NCI-H2081 (cell line): Measurements from ENCODE around the gene GULP1.
"Not testable (repeated sequence)": the region's sequence is repeated elsewhere in the genome, so short reads cannot be mapped to it uniquely, and the experiment has no call there.

ENCODE experiments used
- DNase-seq, 2 experiments: peaks; one replicate each; lab custom pipeline; 2025; lab: John Stamatoyannopoulos, UW

Gene GULP1

GRCh38 chr2:188291617-188292347, at the start of gene GULP1:
Gene GULP1 (plus strand): TSS chr2:188291874. CDS start chr2:188477703, 185,829 bp downstream.
- peak; percentile 69 to 76 for DNase-seq

- DNase-seq: no peak
These were observed 48.3 kb upstream of the GULP1 start for GRCh38 chr2:188243381-188243780.

GRCh38 chr2:188244383-188244782, 47.3 kb upstream of the GULP1 start:
- no peak for DNase-seq

- DNase-seq: no peak
These were observed 46.4 kb upstream of the GULP1 start for GRCh38 chr2:188245230-188245629.

GRCh38 chr2:188248513-188248912, 43.2 kb upstream of the GULP1 start:
- no peak for DNase-seq

GRCh38 chr2:188251034-188251433, 40.6 kb upstream of the GULP1 start:
- DNase-seq: no peak

GRCh38 chr2:188256420-188256819, 35.3 kb upstream of the GULP1 start:
- DNase-seq: no peak

GRCh38 chr2:188265315-188265714, 26.4 kb upstream of the GULP1 start:
- DNase-seq: no peak

GRCh38 chr2:188267776-188268175, 23.9 kb upstream of the GULP1 start:
- DNase-seq: no peak

- no peak for DNase-seq
These were observed 22.7 kb upstream of the GULP1 start for GRCh38 chr2:188269004-188269403.

GRCh38 chr2:188272121-188272520, 19.6 kb upstream of the GULP1 start:
- DNase-seq: no peak

GRCh38 chr2:188274274-188274673, 17.4 kb upstream of the GULP1 start:
- no peak for DNase-seq

- DNase-seq: no peak
These were observed 15.4 kb upstream of the GULP1 start for GRCh38 chr2:188276255-188276654.

- no peak for DNase-seq
These were observed 13.9 kb upstream of the GULP1 start for GRCh38 chr2:188277786-188278185.

GRCh38 chr2:188278388-188279092, 13.1 kb upstream of the GULP1 start:
- DNase-seq: no peak

GRCh38 chr2:188279093-188279445, 12.6 kb upstream of the GULP1 start:
- DNase-seq: peak in 1 of 2 experiments; percentile 19

GRCh38 chr2:188280811-188281222, 10.9 kb upstream of the GULP1 start:
- DNase-seq: no peak

- DNase-seq: no peak
These were observed 8.8 kb upstream of the GULP1 start for GRCh38 chr2:188282907-188283306.

- not testable (repeated sequence) for DNase-seq
These were observed 7.4 kb upstream of the GULP1 start for GRCh38 chr2:188284251-188284650.

- no peak for DNase-seq
These were observed 6.6 kb upstream of the GULP1 start for GRCh38 chr2:188285049-188285448.

- no peak for DNase-seq
These were observed 5.9 kb upstream of the GULP1 start for GRCh38 chr2:188285774-188286173.

- peak in 1 of 2 experiments; percentile 35 for DNase-seq
These were observed 495 bp upstream of the GULP1 start for GRCh38 chr2:188291142-188291616.
